ENCODE data around the gene TPRN.

DNA sequence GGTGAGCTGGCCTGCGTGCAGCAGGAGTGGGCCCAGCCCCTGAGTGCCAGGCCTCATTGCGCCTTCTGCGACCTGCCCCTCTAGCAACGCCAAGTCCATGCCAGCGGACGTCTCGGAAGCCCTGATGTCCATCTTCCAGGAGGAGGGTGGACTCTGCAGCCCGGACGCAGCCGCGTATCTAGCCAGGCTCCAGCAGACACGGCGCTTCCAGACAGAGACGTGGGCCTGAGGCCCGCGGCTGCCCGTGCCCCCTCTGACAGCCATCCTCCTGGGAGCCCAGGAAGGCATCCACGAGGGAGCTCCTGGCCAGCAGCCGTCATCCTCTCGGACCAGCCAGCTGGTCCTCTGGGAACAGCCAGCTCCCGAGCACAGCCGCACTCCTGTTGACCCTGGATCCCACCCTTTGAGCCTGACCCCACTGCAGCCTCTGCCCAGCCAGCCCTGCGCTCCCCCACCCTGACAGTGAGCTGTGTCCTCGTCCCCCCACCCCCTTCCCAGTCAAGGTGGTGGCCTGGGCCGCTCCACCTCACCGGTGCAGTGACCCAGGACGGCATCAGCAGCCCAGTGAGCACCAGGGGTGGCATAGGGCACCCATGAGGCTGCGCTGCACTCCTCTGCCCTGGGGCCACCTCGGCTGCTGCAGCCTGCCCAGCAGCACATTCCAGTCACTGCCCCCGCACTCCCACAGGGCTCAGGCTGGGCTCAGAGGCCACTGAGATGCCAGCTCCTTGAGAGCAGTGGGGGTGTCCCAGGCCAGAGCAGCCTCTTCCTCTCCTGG is 15.8 kb upstream of the TPRN start:
- no peak for TF ChIP-seq CTCF (conservative IDR thresholded peaks at IDR 0.05; ENCODE audit: low read depth, low read length)
- TF ChIP-seq POLR2A (IDR thresholded peaks at IDR 0.05; ENCODE audit: low read depth, low read length) = no peak
- TF ChIP-seq MXI1 (IDR thresholded peaks at IDR 0.05; ENCODE audit: borderline replicate concordance, low read depth, low read length) = no peak
- TF ChIP-seq MAZ (IDR thresholded peaks at IDR 0.05; ENCODE audit: borderline replicate concordance, low read depth, low read length) = no peak
- no peak for TF ChIP-seq RCOR1 (IDR thresholded peaks at IDR 0.05; ENCODE audit: insufficient replicate concordance, low read length)
- TF ChIP-seq FOS (IDR thresholded peaks at IDR 0.05; ENCODE audit: low read depth, low read length) = no peak
- no peak for TF ChIP-seq RAD21 (IDR thresholded peaks at IDR 0.05; ENCODE audit: low read length)
